ACC112 (cell line): Measurements from ENCODE around the gene SH3BP5L.
"Not testable (repeated sequence)": the region's sequence is repeated elsewhere in the genome, so short reads cannot be mapped to it uniquely, and the experiment has no call there.

Source experiments
- H2AFZ ChIP-seq: fragments of 200-600 bp; sonication (generic); one replicate; pipeline ENCODE4 v1.6.0; 2017; ENCODE audit warnings: antibody characterized with exemption, low read length; ENCODE audit not compliant: unreplicated experiment
- H3K27ac ChIP-seq: fragments of 200-600 bp; sonication (generic); 2 replicates; pipeline ENCODE4 v1.5.1; 2014; ENCODE audit warnings: low read depth, mild to moderate bottlenecking, antibody characterized with exemption, low read length, moderate library complexity
- H3K27me3 ChIP-seq: fragments of 200-600 bp; sonication (generic); 2 replicates; pipeline ENCODE4 v1.6.1; 2014; ENCODE audit warnings: mild to moderate bottlenecking, antibody characterized with exemption, low read length, moderate library complexity, mixed read lengths; ENCODE audit not compliant: insufficient read depth
- H3K36me3 ChIP-seq: fragments of 200-600 bp; sonication (generic); 2 replicates; pipeline ENCODE4 v1.6.1; 2016; ENCODE audit warnings: mild to moderate bottlenecking, antibody characterized with exemption, low read length, moderate library complexity, mixed read lengths; ENCODE audit not compliant: insufficient read depth
- H3K4me1 ChIP-seq: fragments of 200-600 bp; sonication (generic); one replicate; pipeline ENCODE4 v1.6.1; 2016; ENCODE audit warnings: low read length, mixed read lengths; ENCODE audit not compliant: insufficient read depth, unreplicated experiment, control insufficient read depth
- H3K4me3 ChIP-seq: fragments of 200-600 bp; sonication (generic); 2 replicates; pipeline ENCODE4 v1.5.1; 2014; ENCODE audit warnings: mild to moderate bottlenecking, low read depth, low read length
- H3K79me2 ChIP-seq: fragments of 200-600 bp; sonication (generic); one replicate; pipeline ENCODE4 v1.6.0; 2016; ENCODE audit warnings: low read length; ENCODE audit not compliant: control insufficient read depth, unreplicated experiment, insufficient read depth

SH3BP5L gene

DNA sequence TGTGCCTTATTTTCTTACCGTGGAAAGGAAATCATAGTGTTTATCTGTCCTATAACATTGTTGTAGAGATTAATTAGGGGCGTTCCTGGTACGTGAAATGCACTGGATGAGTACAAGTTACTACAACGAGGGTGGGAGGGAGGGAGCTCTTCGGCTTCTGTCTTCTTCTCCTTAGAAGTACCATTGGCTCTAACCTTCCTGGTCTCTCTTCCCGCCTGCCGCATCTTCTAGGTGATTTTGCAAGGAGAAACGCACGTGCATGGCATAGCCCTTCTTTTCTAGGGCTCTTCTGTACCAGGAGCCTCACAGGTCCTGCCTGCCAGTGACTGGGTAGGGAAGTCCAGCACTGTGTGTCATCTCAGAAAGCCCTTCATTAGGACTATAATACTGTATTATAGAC is 16.8 kb downstream of the SH3BP5L start:
- Histone ChIP-seq H3K36me3 (0 out of 2 replicates have a peak, but pooled peaks cover 7% of the 10 kb centered on the region), H3K4me3 (no peak overlapping the region), H3K27me3 (no peaks in the 10 kb centered on the region), H3K79me2 (no peaks in the 10 kb centered on the region), H3K4me1 (peaks cover 11% of the 10 kb centered on the region), H3K27ac (no peak overlapping the region), H2AFZ (no peak overlapping the region)

DNA sequence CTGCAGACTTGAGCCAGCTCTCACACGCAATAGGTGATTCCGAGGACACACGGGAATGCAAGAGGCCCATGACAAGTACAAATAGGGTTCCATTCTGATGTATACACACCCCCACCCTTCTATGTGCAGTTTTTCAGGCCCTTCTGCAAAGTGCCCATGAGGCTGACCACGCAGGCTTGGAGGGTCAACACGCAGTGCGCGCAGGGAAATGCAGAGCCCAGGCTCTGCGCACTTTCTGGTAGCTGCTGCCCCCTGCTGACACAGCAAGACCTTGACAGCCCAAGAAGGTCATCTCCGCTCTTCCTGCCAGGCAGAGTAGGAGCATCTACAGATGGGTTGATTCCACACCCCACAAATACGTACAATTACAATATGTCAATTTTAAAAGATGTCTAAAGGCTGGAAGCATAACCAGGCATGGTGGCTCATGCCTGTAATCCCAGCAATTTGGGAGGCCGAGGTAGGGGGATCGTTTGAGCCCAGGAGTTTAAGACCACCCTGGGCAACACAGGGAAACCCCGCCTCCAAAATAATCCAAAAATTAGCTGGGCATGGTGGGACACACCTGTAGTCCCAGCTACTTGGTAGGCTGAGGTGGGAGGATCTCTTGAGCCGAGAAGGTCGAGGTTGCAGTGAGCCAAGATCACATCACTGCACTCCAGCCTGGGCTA is 18.5 kb downstream of the SH3BP5L start:
- Histone ChIP-seq H3K4me3 (no peak overlapping the region), H2AFZ (no peak overlapping the region), H3K27me3 (no peaks in the 10 kb centered on the region), H3K79me2 (no peaks in the 10 kb centered on the region), H3K27ac (no peak overlapping the region), H3K4me1 (peaks cover 11% of the 10 kb centered on the region), H3K36me3 (no peaks in the 10 kb centered on the region)

DNA sequence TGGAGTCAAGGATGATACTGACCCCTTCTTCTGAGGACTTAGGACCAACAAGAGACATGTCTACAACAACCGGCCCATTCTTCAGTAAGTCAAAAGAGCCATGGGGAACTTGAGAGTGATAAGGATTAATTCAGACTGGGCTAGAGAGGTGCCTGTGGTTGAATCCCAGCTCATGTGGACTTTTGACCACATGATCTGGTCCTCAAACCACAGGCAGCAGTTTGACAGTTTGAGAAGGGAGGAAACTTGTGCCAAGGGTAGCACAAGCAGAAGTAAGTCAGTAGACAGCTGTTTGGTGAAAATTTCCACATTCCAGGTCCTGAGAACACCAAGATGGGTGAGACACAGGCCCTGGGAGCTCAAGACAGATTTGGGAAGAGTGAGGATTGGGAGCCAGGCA is 19.8 kb downstream of the SH3BP5L start:
- H3K4me1 ChIP-seq: peaks cover 6% of the 10 kb centered on the region
- H3K27ac ChIP-seq: no peak overlapping the region
- H3K79me2 ChIP-seq: no peaks in the 10 kb centered on the region
- H2AFZ ChIP-seq: no peak overlapping the region
- H3K4me3 ChIP-seq: no peak overlapping the region
- H3K27me3 ChIP-seq: no peaks in the 10 kb centered on the region
- no peaks in the 10 kb centered on the region for H3K36me3 ChIP-seq

DNA sequence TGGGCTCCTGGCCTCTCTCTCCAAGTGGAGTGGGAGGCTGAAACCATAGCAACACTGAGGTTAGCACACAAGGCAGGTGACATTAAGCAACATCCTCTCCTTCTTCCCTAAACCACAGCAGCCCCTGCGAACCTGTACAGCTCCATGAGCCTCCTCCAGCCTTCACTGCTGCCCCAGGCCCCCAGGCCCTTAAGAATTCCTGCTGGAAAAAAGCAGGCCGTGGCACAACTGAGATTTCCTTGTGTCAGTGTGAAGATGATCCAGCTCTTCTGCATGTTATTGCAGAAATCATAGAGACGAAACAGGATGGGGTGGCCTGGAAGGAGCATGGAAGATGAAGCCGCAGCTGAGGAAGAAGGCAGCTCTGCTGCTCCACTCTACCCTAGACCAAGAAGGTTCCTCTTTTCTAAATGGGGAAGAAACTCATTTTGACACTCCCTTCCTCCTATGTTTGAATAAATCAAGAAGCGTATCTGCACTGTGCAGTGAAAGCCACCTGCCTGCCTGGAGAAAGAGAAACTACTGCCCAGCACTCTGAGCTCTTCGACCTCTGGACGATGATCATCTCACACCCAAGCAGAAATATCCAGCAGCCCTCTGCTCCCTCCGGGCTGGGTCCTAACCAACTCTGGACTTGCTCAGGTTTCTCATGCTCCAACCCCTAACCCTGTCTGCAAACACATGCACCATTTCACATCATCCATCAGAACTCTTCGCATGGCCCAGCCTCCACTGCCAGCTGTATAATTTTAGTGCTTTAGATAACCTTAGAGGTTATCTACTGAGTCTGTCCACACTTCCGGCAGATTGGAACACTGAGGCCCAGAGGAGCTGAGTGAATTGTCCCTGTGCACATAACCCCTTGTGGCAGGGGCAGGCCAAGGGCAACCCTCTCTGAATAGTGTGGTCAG is 20.7 kb downstream of the SH3BP5L start:
- H2AFZ ChIP-seq: no peak overlapping the region
- no peaks in the 10 kb centered on the region for H3K36me3 ChIP-seq
- H3K27me3 ChIP-seq: no peaks in the 10 kb centered on the region
- no peak overlapping the region for H3K27ac ChIP-seq
- no peaks in the 10 kb centered on the region for H3K79me2 ChIP-seq
- H3K4me1 ChIP-seq: no peaks in the 10 kb centered on the region
- no peak overlapping the region for H3K4me3 ChIP-seq

DNA sequence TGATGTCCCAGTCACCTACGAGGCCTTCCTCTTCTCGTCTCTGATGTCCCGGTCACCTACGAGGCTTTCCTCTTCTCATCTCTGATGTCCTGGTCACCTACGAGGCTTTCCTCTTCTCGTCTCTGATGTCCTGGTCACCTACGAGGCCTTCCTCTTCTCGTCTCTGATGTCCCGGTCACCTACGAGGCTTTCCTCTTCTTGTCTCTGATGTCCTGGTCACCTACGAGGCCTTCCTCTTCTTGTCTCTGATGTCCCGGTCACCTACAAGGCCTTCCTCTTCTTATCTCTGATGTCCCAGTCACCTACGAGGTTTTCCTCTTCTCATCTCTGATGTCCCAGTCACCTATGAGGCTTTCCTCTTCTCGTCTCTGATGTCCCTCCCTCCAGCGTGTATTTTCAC is 22.2 kb downstream of the SH3BP5L start:
- not testable (repeated sequence) for H3K36me3 ChIP-seq, H3K4me1 ChIP-seq, H3K27me3 ChIP-seq, H2AFZ ChIP-seq, H3K79me2 ChIP-seq, H3K27ac ChIP-seq, H3K4me3 ChIP-seq

DNA sequence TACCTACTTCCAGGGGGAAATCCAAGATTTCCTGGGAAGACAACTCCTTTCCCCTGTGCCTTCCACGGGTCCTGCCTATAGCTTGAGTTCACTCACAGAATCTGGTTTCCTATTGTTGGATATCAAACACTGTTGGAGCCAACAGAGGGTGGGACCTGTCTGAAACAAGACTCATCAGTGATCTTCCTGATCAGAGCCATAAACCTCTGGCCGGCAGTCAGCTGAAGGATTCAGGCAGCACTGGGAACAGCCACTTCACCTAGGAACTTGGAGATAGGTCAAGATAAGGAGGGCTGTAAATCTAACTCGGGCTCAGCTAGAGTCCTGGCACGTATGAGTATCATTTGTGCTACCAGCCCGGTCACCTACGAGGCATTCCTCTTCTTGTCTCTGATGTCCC is 23.3 kb downstream of the SH3BP5L start:
- H2AFZ ChIP-seq: no peak overlapping the region
- H3K79me2 ChIP-seq: no peaks in the 10 kb centered on the region
- H3K4me3 ChIP-seq: no peak overlapping the region
- no peaks in the 10 kb centered on the region for H3K4me1 ChIP-seq
- no peaks in the 10 kb centered on the region for H3K36me3 ChIP-seq
- peaks cover 8% of the 10 kb centered on the region for H3K27me3 ChIP-seq
- H3K27ac ChIP-seq: no peak overlapping the region

DNA sequence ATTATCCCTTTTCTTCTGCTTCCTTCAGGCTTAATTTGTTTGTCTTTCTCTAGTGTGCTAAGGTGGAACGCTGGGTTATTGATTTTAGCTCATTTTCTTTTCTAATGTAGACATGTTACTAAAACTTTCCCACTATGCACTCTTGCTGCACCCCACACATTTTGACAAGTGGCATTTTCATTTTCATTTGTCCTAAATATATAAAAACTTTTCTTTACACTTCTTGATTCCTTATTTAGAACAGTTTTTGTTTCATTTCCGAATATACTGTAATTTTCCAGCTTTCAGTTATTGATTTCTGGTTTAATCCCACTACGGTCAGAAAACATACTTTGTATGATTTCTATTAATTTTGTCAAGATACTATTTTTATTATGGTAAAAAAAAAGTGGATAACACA is 25.3 kb downstream of the SH3BP5L start:
- Histone ChIP-seq H3K4me3 (no peak overlapping the region), H3K27me3 (peaks cover 12% of the 10 kb centered on the region), H3K27ac (no peak overlapping the region), H3K79me2 (no peaks in the 10 kb centered on the region), H2AFZ (no peak overlapping the region), H3K36me3 (no peaks in the 10 kb centered on the region), H3K4me1 (no peaks in the 10 kb centered on the region)

DNA sequence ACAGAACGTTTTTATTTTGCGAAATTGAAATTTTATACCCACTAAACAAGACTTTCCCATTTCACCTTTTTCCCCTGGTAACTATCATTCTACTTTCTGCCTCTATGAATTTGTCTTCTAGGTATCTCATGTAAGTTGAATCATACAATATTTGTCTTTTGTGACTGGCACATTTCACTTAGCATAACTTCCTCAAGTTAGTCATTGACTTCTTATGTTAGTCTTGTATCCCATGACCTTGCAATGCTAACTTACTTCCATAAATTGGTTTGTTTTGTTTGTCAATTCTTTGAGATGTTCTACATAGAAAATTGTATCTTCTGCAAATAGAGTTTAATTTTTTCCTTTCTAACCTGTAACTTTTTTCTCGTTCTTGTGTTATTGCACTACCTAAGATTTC is 26.9 kb downstream of the SH3BP5L start:
- H3K27ac ChIP-seq: no peak overlapping the region
- no peaks in the 10 kb centered on the region for H3K79me2 ChIP-seq
- no peaks in the 10 kb centered on the region for H3K4me1 ChIP-seq
- no peak overlapping the region for H3K4me3 ChIP-seq
- H2AFZ ChIP-seq: no peak overlapping the region
- no peaks in the 10 kb centered on the region for H3K36me3 ChIP-seq
- peaks cover 12% of the 10 kb centered on the region for H3K27me3 ChIP-seq

DNA sequence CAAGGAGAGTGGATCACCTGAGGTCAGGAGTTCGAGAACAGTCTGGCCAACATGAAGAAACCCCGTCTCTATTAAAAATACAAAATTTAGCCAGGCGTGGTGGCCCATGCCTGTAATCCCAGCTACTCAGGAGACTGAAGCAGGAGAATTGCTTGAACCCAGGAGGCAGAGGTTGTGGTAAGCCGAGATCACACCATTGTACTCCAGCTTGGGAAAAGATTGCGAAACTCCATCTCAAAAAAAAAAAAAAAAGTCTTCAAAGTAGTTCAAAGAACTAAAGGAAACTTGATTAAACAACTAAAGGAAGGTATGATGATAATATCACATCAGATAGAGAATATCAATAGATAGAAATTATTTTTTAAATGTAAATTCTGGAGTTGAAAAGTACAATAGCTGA is 31.1 kb downstream of the SH3BP5L start:
- H3K79me2 ChIP-seq, H3K4me1 ChIP-seq, H3K36me3 ChIP-seq, H3K27ac ChIP-seq, H3K4me3 ChIP-seq, H2AFZ ChIP-seq: not testable (repeated sequence)
- peaks cover 18% of the 10 kb centered on the region for H3K27me3 ChIP-seq

DNA sequence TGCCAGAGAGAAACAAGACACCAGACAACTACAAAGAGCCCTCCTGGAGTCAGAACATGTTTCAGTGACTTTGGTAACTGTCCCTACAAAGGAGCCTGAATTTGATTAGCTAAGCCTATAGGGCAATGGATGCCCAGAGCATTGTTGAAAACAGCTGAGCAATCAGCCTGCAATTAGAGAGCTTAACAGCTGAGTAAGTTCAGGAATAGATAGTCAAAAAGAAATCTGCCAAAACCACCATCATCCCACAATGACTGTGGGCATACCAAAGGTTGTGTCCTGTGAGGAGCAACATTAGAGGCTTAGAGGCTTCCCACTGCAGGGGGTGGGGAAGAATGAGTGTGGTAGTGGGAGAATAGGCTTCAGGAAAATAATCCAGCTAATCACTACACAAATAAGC is 32.1 kb downstream of the SH3BP5L start:
- Histone ChIP-seq H3K27me3 (peaks cover 15% of the 10 kb centered on the region), H3K4me1 (no peaks in the 10 kb centered on the region), H3K27ac (no peak overlapping the region), H3K4me3 (no peak overlapping the region), H3K36me3 (no peaks in the 10 kb centered on the region), H2AFZ (no peak overlapping the region), H3K79me2 (no peaks in the 10 kb centered on the region)

DNA sequence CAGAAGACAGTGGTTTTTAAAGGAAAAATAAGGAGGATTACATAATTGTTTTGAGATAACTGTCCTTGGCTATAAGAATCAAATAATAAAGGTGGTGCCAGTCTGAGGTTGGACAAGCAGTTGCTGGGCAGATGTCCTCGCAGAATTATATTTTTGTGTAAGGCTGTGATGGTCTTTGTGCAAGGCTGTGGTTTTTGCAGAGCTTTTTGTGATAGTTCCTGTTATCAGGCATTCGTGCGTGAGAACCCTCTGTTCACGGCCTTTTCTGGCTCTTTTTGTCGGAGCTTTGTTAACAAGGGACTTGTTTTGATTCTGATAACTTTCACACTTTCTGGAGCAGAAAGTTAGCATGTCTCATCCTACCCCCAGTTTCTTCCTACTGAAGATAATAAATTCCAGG is 33.4 kb downstream of the SH3BP5L start:
- Histone ChIP-seq H3K36me3 (no peaks in the 10 kb centered on the region), H2AFZ (no peak overlapping the region), H3K4me1 (no peaks in the 10 kb centered on the region), H3K27me3 (peaks cover 16% of the 10 kb centered on the region), H3K27ac (no peak overlapping the region), H3K79me2 (no peaks in the 10 kb centered on the region), H3K4me3 (no peak overlapping the region)
